GM12801 (cell line): Measurements from ENCODE around the gene PROB1.

Experiments
- TF ChIP-seq, protein P1 (sequence below): IDR thresholded peaks from one replicate; pipeline ENCODE4 v1.5.1; 2011; ENCODE audit warnings: control low read depth; ENCODE audit not compliant: insufficient read length; ENCODE audit errors: extremely low read depth

The PROB1 gene

DNA sequence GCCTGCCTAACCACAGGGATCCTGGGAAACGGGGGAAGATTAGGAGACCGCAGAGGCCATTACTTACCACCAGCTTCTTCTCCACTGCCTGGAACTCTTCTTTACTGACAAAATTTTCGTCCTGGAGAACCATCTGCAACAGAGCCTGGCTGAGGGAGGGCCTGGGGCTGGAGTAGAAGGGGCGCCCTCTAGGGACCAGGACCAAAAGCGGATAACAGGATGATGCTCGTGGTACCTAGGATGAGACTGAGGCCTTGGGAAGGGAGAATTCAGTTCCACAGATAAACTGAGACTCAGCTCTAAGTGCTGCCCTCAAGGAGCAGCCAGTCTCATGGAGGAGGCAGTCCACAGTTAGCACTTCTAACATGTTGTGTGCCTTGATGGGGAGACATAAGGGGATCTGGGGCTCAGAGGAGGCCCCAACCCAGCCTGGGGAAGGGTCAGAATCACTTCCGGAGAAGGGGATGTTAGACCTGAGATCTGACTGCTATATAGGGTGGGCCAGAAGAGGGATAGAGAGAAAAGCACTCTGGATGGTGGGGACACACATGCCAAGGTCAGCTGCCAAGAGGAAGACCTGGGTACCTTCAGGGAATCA is 7.8 kb upstream of the PROB1 start:
- TF ChIP-seq, protein P1, sequence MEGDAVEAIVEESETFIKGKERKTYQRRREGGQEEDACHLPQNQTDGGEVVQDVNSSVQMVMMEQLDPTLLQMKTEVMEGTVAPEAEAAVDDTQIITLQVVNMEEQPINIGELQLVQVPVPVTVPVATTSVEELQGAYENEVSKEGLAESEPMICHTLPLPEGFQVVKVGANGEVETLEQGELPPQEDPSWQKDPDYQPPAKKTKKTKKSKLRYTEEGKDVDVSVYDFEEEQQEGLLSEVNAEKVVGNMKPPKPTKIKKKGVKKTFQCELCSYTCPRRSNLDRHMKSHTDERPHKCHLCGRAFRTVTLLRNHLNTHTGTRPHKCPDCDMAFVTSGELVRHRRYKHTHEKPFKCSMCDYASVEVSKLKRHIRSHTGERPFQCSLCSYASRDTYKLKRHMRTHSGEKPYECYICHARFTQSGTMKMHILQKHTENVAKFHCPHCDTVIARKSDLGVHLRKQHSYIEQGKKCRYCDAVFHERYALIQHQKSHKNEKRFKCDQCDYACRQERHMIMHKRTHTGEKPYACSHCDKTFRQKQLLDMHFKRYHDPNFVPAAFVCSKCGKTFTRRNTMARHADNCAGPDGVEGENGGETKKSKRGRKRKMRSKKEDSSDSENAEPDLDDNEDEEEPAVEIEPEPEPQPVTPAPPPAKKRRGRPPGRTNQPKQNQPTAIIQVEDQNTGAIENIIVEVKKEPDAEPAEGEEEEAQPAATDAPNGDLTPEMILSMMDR: no peak

DNA sequence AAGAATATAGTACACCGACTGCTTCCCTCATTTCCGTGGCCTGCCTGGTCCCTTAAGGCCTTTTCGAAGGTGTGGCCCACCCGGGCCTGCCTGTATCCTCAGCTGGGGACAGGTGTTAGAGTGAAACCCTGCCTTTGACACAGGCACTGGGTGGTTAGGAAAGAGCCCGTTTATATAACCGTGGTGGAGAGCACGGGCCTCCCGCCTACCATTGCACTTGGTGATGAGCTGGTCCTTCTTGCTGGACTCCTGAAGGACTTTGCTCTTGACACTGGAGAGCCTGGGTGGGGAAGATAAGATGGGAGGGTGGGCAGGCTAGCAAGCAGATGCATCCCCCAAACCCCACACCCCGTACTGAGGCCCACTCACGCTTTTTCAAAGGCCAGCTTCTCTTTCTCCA is 6.6 kb upstream of the PROB1 start:
- TF ChIP-seq, protein P1: no peak

DNA sequence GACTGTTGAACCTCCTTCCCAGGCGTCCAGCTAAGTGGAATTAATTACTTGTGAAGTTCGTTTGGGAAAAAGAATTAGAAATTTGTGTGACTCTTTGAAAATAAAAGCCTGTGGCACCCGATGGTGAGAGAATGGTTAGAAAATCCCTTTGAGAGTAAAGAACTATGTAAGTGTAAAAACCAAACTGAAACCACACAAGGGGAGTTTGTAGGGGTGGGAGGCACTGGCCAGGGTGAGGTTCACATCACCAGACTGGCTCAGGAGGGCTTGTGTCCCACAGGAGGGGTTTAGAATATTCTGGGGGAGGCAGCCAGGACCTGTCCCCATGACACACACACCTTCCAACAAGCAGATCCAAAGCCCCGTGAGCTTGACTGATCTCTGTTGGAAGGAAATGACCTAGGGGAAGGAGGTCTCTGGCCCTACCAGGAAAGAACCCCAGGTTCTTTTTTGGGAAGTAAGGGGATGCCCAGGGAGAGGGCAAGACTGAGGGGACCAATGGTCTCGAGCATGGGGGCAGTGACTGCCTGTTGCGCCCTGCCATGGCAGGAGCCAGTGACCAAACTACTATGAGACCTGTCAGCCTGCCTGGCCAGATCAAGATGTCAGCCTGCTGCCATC is 4.7 kb upstream of the PROB1 start:
- TF ChIP-seq, protein P1: no peak

DNA sequence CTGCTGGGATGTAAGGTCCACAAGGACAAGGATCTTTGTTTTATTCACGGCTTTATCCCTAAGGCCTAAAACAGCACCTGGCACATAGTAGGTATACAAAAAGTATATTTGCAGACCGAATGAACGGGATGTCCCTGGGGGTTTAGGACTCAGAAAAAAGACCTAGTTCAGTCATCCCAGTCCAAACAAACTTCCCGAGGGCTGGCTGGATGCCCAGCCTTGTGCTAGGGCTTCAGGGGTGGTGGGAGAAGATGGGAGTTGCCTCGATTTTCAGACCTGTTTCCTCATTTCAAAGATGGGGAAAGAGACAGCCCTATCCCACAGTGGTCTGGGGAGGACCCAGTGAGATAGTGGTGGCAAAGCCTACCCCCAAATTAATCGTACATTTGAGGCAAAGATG is 3.0 kb upstream of the PROB1 start:
- TF ChIP-seq, protein P1: no peak

DNA sequence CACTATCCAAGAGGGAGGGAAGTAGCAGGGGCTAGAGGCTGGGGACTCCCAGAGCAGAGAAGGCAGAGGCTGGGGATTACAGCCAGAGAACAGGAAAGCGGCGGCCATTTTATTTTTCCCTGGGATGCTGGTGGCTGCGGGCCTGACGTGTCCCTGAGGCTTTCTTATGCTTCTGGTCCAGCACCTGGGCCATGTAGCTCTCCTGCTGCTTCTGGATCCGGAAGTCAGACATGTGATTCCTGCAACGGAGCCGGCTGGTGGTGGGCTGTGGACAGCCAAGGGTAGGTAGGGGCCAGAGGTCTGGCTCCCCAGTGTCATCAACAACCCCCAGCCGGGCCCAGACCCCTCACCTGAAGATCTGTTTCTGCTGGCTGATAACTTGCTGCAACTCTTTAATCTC is 1.8 kb upstream of the PROB1 start:
- TF ChIP-seq, protein P1: no peak

DNA sequence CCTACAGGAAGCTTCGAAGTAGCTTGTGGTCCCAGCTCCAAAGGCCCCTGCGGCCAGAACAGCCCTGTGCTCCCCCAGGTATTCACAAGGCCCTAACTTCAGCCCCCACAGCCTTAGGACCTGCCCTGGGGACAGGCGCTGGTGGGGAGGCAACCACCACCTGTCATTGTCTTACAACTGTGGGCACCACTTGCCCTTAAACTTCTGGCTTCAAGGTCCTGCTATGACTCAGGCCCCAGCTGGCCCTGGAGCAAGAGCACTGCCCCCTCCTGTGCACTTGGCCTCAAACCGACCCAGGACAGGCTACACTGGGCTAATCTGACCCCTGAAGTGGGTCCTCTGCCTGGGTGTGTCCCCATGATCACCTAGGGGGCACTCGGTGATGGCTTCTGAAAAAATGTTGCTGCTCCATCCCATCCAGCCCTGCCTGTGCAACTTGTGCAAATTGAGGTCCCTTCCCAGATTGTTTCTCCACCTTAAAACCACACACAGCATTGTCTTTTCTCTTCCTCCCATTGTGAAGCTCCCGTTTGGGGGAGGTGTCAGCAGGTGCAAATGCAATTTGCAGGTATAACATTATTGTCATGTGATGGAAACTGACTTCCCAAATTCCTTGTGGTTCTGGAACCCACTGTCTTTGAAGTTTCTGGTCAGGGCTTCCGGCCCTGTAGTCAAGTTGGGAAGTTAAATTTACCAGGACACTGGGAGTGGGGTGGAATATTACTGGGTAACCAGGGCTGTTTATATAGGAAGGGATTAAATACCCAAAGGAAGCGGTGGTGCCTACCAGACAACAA is 1.1 kb upstream of the PROB1 start:
- TF ChIP-seq, protein P1: no peak

DNA sequence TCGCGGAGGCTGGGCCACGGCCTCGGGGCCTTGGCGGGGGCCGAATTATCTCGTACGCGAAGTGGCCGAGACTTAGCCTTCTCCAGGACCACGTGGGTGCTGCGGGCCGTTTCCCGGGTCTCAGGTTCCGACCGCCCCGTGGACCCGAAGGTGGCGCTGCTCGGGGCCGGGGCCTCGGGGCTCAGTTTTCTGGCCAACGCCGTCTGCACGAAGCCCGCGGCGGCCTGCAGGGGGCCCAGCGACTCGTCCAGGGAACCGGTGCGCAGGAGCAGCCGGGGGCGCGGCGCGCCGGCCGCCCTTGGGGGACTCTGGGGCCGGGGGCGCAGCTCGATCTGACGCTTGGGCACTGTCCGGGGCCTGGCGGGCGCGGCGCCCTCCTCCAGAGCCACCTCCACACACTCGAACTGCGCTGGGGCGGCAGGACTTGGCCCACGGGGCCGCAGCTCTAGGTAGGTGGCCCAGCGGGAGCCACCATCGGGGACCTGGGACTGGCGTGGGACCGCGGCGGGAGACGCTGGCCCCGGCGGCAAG is 716 bp downstream of the PROB1 start:
- TF ChIP-seq, protein P1: no peak
